Panc1 (cell line): ENCODE data around the gene HOXD13.

Experiments used
- CTCF ChIP-seq: fragments of 450-650 bp; IDR thresholded peaks from 2 replicates; pipeline ENCODE4 v1.5.1; 2017; ENCODE audit warnings: mild to moderate bottlenecking
- POLR2AphosphoS5 ChIP-seq: IDR thresholded peaks from 2 replicates; pipeline ENCODE4 v1.6.1; 2012; ENCODE audit warnings: mild to moderate bottlenecking, low read depth, low read length, moderate library complexity
- SIN3A ChIP-seq: IDR thresholded peaks from 2 replicates; pipeline ENCODE4 v1.6.1; 2012; ENCODE audit warnings: low read depth, mild to moderate bottlenecking, low read length, moderate library complexity, borderline replicate concordance; ENCODE audit not compliant: insufficient read depth
- TCF7L2 ChIP-seq: IDR thresholded peaks from 2 replicates; pipeline ENCODE4 v1.6.1; 2011; ENCODE audit warnings: mild to moderate bottlenecking, low read depth, low read length, inconsistent platforms

GRCh38 chr2:176137252-176137580, 44.7 kb downstream of the HOXD13 start:
- TF ChIP-seq POLR2AphosphoS5 = no peak
- TF ChIP-seq CTCF = no peak
- no peak for TF ChIP-seq SIN3A
- no peak for TF ChIP-seq TCF7L2
